ENCODE measurements around the gene FAM219B. TPM values are rescaled to one million over a fixed set of nuclear protein-coding genes. Genes with fewer than 3 reads are reported as not detected.
A peak's percentile ranks its signal among the peaks of the same experiment; 100 is the strongest.

Gene FAM219B
- total RNA-seq, 1 experiment from 2014 or later, result 73.7 TPM

- H3K27me3 ChIP-seq (replicated peaks; ENCODE audit: control insufficient read depth, insufficient read depth, low read length), result no peaks in the 10 kb centered on the region
- Mint-ChIP-seq H3K36me3 (ENCODE audit: insufficient read depth, unreplicated experiment) (peaks cover 88% of the 10 kb centered on the region), H3K27ac (ENCODE audit: unreplicated experiment) (no peak overlapping the region), H3K27me3 (ENCODE audit: insufficient read depth, unreplicated experiment) (no peaks in the 10 kb centered on the region), H3K4me1 (ENCODE audit: low read depth, unreplicated experiment) (no peaks in the 10 kb centered on the region), H3K9me3 (ENCODE audit: unreplicated experiment) (no peaks in the 10 kb centered on the region), H3K4me3 (ENCODE audit: unreplicated experiment) (no peak overlapping the region)
- no peak overlapping the region for H3K4me3 ChIP-seq (ENCODE audit: low read depth, low read length)
- intact Hi-C loops (cut with micrococcal nuclease; ENCODE audit: unreplicated experiment), result no loop called here
- no TSS peak for BruUV-seq (replicated peaks)
- ChIA-PET POLR2A (interaction anchor here (0.6 to 1.2 kb wide), 4 partner anchors 13 to 301 kb away, joined by 3 to 13 read pairs (median 4); partner anchors contain the start of gene MPI), CTCF (interaction anchor here (0.5 to 2.0 kb wide), 23 partner anchors 8 to 131 kb away, joined by 3 to 22 read pairs (median 5); partner anchors contain the start of genes COX5A, MPI, RPP25 and SCAMP2)
- no peak for DNase-seq
- H3K9me3 ChIP-seq, result no peaks in the 10 kb centered on the region
- H3K36me3 ChIP-seq (ENCODE audit: control insufficient read depth, insufficient read depth, low read length), result peaks cover 5% of the 10 kb centered on the region
- peaks cover 4% of the 10 kb centered on the region; the same call in 1 of the 2 replicates for H3K4me1 ChIP-seq
- TF ChIP-seq, protein P1, sequence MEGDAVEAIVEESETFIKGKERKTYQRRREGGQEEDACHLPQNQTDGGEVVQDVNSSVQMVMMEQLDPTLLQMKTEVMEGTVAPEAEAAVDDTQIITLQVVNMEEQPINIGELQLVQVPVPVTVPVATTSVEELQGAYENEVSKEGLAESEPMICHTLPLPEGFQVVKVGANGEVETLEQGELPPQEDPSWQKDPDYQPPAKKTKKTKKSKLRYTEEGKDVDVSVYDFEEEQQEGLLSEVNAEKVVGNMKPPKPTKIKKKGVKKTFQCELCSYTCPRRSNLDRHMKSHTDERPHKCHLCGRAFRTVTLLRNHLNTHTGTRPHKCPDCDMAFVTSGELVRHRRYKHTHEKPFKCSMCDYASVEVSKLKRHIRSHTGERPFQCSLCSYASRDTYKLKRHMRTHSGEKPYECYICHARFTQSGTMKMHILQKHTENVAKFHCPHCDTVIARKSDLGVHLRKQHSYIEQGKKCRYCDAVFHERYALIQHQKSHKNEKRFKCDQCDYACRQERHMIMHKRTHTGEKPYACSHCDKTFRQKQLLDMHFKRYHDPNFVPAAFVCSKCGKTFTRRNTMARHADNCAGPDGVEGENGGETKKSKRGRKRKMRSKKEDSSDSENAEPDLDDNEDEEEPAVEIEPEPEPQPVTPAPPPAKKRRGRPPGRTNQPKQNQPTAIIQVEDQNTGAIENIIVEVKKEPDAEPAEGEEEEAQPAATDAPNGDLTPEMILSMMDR (IDR thresholded peaks at IDR 0.05; ENCODE audit: insufficient read depth in 1 of 2, low read depth in 1 of 2, low read length in 1 of 2, severe bottlenecking in 1 of 2, unreplicated experiment in 1 of 2), result no peak
Measured at GRCh38 chr15:74902295-74903075, 4.2 kb downstream of the FAM219B start.

DNA sequence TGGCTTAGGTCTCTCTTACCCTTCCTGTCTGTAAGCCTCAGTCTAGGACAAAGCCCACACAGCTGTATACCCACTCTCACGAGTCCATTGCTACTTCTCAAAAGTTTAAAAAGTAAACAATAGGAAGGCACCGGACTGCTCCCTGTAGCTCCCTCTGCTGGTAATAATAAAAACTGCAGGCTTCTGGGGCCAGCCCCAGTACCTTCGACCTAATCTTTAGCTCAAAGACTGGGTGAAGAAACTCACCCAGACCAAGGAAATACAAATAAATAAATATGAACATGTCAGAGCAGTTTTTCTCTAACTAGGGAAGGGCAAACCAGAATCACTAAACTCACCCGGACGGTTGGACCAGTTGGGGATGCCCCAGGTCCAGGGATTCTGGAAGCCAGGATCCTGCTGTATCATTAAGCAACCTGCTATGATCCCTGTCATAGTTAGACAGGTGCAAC is 5.0 kb downstream of the FAM219B start:
- Mint-ChIP-seq H3K4me1 (ENCODE audit: low read depth, unreplicated experiment) (no peaks in the 10 kb centered on the region), H3K9me3 (ENCODE audit: unreplicated experiment) (no peaks in the 10 kb centered on the region), H3K4me3 (ENCODE audit: unreplicated experiment) (no peak overlapping the region), H3K27me3 (ENCODE audit: insufficient read depth, unreplicated experiment) (no peaks in the 10 kb centered on the region), H3K36me3 (ENCODE audit: insufficient read depth, unreplicated experiment) (peaks cover 92% of the 10 kb centered on the region), H3K27ac (ENCODE audit: unreplicated experiment) (no peak overlapping the region)
- Histone ChIP-seq H3K4me1 (peaks cover 4% of the 10 kb centered on the region; the same call in 1 of the 2 replicates), H3K27me3 (replicated peaks; ENCODE audit: control insufficient read depth, insufficient read depth, low read length) (no peaks in the 10 kb centered on the region), H3K36me3 (ENCODE audit: control insufficient read depth, insufficient read depth, low read length) (peaks cover 5% of the 10 kb centered on the region), H3K9me3 (no peaks in the 10 kb centered on the region), H3K4me3 (ENCODE audit: low read depth, low read length) (no peak overlapping the region)
- POLR2A ChIA-PET, result interaction anchor here (0.6 to 1.2 kb wide), 4 partner anchors 12 to 302 kb away, joined by 3 to 13 read pairs (median 4); partner anchors contain the start of gene MPI
- TF ChIP-seq, protein P1 (IDR thresholded peaks at IDR 0.05; ENCODE audit: insufficient read depth in 1 of 2, low read depth in 1 of 2, low read length in 1 of 2, severe bottlenecking in 1 of 2, unreplicated experiment in 1 of 2), result peak; percentile 72 to 87
- DNase-seq, result peak; percentile 66 to 81
- intact Hi-C loops (cut with micrococcal nuclease; ENCODE audit: unreplicated experiment), result loop anchor here (1.0 kb wide), 2 partner anchors 11 to 49 kb away; partner anchors contain the start of gene MPI
- no TSS peak for BruUV-seq (replicated peaks)
- CTCF ChIA-PET, result interaction anchor here (0.5 to 2.0 kb wide), 29 partner anchors 9 to 131 kb away, joined by 3 to 22 read pairs (median 4); partner anchors contain the start of genes COX5A, MPI, RPP25 and SCAMP2

- TF ChIP-seq, protein P1 (IDR thresholded peaks at IDR 0.05; ENCODE audit: insufficient read depth in 1 of 2, low read depth in 1 of 2, low read length in 1 of 2, severe bottlenecking in 1 of 2, unreplicated experiment in 1 of 2), result no peak
- Histone ChIP-seq H3K4me3 (ENCODE audit: low read depth, low read length) (no peak overlapping the region), H3K36me3 (ENCODE audit: control insufficient read depth, insufficient read depth, low read length) (no peaks in the 10 kb centered on the region), H3K4me1 (no peaks in the 10 kb centered on the region), H3K9me3 (no peaks in the 10 kb centered on the region), H3K27me3 (replicated peaks; ENCODE audit: control insufficient read depth, insufficient read depth, low read length) (no peaks in the 10 kb centered on the region)
- ChIA-PET CTCF (no interaction called here), POLR2A (interaction anchor here (1.1 to 1.3 kb wide), 2 partner anchors 9 to 27 kb away, joined by 3 to 4 read pairs; partner anchors contain the start of gene FAM219B)
- Mint-ChIP-seq H3K27me3 (ENCODE audit: insufficient read depth, unreplicated experiment) (no peaks in the 10 kb centered on the region), H3K4me1 (ENCODE audit: low read depth, unreplicated experiment) (no peaks in the 10 kb centered on the region), H3K4me3 (ENCODE audit: unreplicated experiment) (no peak overlapping the region), H3K27ac (ENCODE audit: unreplicated experiment) (no peak overlapping the region), H3K36me3 (ENCODE audit: insufficient read depth, unreplicated experiment) (peaks cover 66% of the 10 kb centered on the region), H3K9me3 (ENCODE audit: unreplicated experiment) (no peaks in the 10 kb centered on the region)
- intact Hi-C loops (cut with micrococcal nuclease; ENCODE audit: unreplicated experiment), result loop anchor here (5.0 kb wide), 1 partner anchor 210 kb away; no protein-coding TSS in a partner anchor
- DNase-seq, result no peak
- BruUV-seq (replicated peaks), result no TSS peak
Measured at GRCh38 chr15:74897300-74897701, 9.3 kb downstream of the FAM219B start.

All from Caco-2 (cell line).